ENCODE results near the gene OGA. TPM values are rescaled to one million over a fixed set of nuclear protein-coding genes. Genes with fewer than 3 reads are reported as not detected.

Gene OGA
- total and polyA plus RNA-seq, 9 of the 15 experiments (the other 6 are each of a cell fraction or from before 2014, with no cell fraction given) = 13.5 to 73.5 (median 59.5) TPM

DNA sequence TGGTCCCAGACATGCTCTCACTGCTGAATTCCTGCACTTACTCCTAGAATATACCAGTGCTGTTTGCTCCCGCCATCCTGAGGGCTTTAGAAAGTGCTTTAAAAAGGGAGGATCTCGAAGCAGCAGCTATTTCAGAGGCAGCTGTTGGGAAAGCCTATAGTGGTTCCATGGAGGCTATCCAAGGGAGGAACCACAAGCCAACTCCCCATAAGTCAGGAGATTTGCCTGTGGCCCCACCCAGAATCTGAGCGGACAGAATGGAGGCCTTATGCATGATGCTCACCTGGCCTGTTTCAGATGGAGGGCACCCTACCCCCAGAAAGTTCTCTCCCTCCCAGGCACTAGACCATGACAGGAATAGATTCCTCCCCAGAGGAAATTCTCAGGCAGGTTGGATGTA lies 27.6 kb upstream of the OGA start (continued):
- TF ChIP-seq, protein P1, sequence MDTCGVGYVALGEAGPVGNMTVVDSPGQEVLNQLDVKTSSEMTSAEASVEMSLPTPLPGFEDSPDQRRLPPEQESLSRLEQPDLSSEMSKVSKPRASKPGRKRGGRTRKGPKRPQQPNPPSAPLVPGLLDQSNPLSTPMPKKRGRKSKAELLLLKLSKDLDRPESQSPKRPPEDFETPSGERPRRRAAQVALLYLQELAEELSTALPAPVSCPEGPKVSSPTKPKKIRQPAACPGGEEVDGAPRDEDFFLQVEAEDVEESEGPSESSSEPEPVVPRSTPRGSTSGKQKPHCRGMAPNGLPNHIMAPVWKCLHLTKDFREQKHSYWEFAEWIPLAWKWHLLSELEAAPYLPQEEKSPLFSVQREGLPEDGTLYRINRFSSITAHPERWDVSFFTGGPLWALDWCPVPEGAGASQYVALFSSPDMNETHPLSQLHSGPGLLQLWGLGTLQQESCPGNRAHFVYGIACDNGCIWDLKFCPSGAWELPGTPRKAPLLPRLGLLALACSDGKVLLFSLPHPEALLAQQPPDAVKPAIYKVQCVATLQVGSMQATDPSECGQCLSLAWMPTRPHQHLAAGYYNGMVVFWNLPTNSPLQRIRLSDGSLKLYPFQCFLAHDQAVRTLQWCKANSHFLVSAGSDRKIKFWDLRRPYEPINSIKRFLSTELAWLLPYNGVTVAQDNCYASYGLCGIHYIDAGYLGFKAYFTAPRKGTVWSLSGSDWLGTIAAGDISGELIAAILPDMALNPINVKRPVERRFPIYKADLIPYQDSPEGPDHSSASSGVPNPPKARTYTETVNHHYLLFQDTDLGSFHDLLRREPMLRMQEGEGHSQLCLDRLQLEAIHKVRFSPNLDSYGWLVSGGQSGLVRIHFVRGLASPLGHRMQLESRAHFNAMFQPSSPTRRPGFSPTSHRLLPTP (IDR thresholded peaks at IDR 0.05; ENCODE audit: borderline replicate concordance, extremely low read depth, insufficient read length) = no peak
- TF ChIP-seq, protein P2, sequence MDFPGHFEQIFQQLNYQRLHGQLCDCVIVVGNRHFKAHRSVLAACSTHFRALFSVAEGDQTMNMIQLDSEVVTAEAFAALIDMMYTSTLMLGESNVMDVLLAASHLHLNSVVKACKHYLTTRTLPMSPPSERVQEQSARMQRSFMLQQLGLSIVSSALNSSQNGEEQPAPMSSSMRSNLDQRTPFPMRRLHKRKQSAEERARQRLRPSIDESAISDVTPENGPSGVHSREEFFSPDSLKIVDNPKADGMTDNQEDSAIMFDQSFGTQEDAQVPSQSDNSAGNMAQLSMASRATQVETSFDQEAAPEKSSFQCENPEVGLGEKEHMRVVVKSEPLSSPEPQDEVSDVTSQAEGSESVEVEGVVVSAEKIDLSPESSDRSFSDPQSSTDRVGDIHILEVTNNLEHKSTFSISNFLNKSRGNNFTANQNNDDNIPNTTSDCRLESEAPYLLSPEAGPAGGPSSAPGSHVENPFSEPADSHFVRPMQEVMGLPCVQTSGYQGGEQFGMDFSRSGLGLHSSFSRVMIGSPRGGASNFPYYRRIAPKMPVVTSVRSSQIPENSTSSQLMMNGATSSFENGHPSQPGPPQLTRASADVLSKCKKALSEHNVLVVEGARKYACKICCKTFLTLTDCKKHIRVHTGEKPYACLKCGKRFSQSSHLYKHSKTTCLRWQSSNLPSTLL (IDR thresholded peaks at IDR 0.05) = no peak
- TF ChIP-seq FOXA1 (IDR thresholded peaks at IDR 0.05; ENCODE audit: borderline replicate concordance) (no peak), CEBPB (tag; IDR thresholded peaks at IDR 0.05) (no peak), BRD4 (IDR thresholded peaks at IDR 0.05) (no peak), NCOR1 (IDR thresholded peaks at IDR 0.05) (no peak), ZNF24 (IDR thresholded peaks at IDR 0.05) (no peak)

All from K562 (cell line).